MCF 10A (cell line): ENCODE measurements around the gene HOXB3. TPM values are rescaled to one million over a fixed set of nuclear protein-coding genes. Genes with fewer than 3 reads are reported as not detected.

Experiments
- BruUV-seq: library from RNA; stranded (reverse); fragments of 400-500 nt; replicated peaks from 2 replicates; lab custom pipeline; 2021; lab: Mats Ljungman, UMichigan
- CTCF ChIA-PET: fragments of 300-600 bp; sonication (Branson Sonifier 250); formaldehyde crosslinking; extraction: SDS; loops from one replicate; lab custom pipeline; 2021; ENCODE audit warnings: antibody characterized with exemption, inconsistent platforms; lab: Yijun Ruan, JAX
- POLR2A ChIA-PET: fragments of 300-600, 350-650 bp; sonication (Branson Sonifier 250); formaldehyde crosslinking; extraction: SDS; loops from one replicate; lab custom pipeline; 2020; ENCODE audit warnings: antibody characterized with exemption, inconsistent platforms; lab: Yijun Ruan, JAX
- DNase-seq: peaks from one replicate; pipeline ENCODE4 v3.0.0-alpha.2; 2018; ENCODE audit not compliant: unreplicated experiment
- H3K27ac Mint-ChIP-seq: one replicate; pipeline ENCODE4 v1.8.0; 2022; ENCODE audit warnings: mild to moderate bottlenecking, low read depth, mixed read lengths; ENCODE audit not compliant: unreplicated experiment
- H3K27me3 Mint-ChIP-seq: one replicate; pipeline ENCODE4 v1.8.0; 2022; ENCODE audit warnings: mixed read lengths; ENCODE audit not compliant: insufficient read depth, unreplicated experiment
- H3K36me3 Mint-ChIP-seq: one replicate; pipeline ENCODE4 v1.8.0; 2022; ENCODE audit warnings: mild to moderate bottlenecking, moderate library complexity, mixed read lengths; ENCODE audit not compliant: insufficient read depth, unreplicated experiment
- H3K4me1 Mint-ChIP-seq: one replicate; pipeline ENCODE4 v1.8.0; 2022; ENCODE audit warnings: mixed read lengths; ENCODE audit not compliant: insufficient read depth, unreplicated experiment
- H3K4me3 Mint-ChIP-seq: one replicate; pipeline ENCODE4 v1.8.0; 2022; ENCODE audit warnings: mild to moderate bottlenecking, moderate library complexity, mixed read lengths; ENCODE audit not compliant: unreplicated experiment
- H3K9me3 Mint-ChIP-seq: one replicate; pipeline ENCODE4 v1.8.0; 2022; ENCODE audit warnings: mixed read lengths; ENCODE audit not compliant: unreplicated experiment
- CTCF ChIP-seq: fragments of 200-600 bp; IDR thresholded peaks from one replicate; pipeline ENCODE4 v1.8.0; 2022; ENCODE audit warnings: antibody characterized with exemption, mild to moderate bottlenecking; ENCODE audit not compliant: unreplicated experiment
- intact Hi-C: fragments of 100-400 bp; cut with micrococcal nuclease; formaldehyde crosslinking; loops from 2 replicates; pipeline ENCODE4 v1.14.1; 2022
- total RNA-seq: library from RNA; stranded (reverse); gene quantifications from 2 replicates; pipeline ENCODE4 v1.2.3, GENCODE V29; 2022

Gene HOXB3
- total RNA-seq, 1 experiment from 2014 or later = 0.79 TPM

GRCh38 chr17:48545539-48545938, 44.5 kb downstream of the HOXB3 start:
- Mint-ChIP-seq H3K27ac (no peak overlapping the region), H3K9me3 (no peaks in the 10 kb centered on the region), H3K4me3 (peak overlapping the region; percentile 75), H3K4me1 (no peaks in the 10 kb centered on the region), H3K36me3 (no peaks in the 10 kb centered on the region), H3K27me3 (no peaks in the 10 kb centered on the region)
- BruUV-seq = no TSS peak
- no peak for TF ChIP-seq CTCF
- POLR2A ChIA-PET = no interaction called here
- CTCF ChIA-PET = no interaction called here
- intact Hi-C loops = no loop called here
- no peak for DNase-seq

GRCh38 chr17:48545022-48545375, 45.0 kb downstream of the HOXB3 start, which contains the start of gene HOXB2:
TSS of gene HOXB2 (minus strand) at chr17:48545109. CDS start at chr17:48544911, 198 bp downstream.
- BruUV-seq = no TSS peak
- no peak for DNase-seq
- CTCF ChIA-PET = no interaction called here

GRCh38 chr17:48544349-48545021, 45.6 kb downstream of the HOXB3 start:
- H3K27ac Mint-ChIP-seq = peak overlapping the region; percentile 76
- peak; percentile 39 for DNase-seq
- no peak for TF ChIP-seq CTCF
- no peaks in the 10 kb centered on the region for H3K36me3 Mint-ChIP-seq
- intact Hi-C loops = no loop called here
- no peaks in the 10 kb centered on the region for H3K9me3 Mint-ChIP-seq
- POLR2A ChIA-PET = interaction anchor here (0.6 to 1.2 kb wide), 3 partner anchors 10 to 50 kb away, joined by 3 to 4 read pairs (median 4); no protein-coding TSS in a partner anchor
- CTCF ChIA-PET = interaction anchor here (0.7 kb wide), 1 partner anchor 22 kb away, joined by 3 read pairs; no protein-coding TSS in a partner anchor
- peak overlapping the region; percentile 75 for H3K4me3 Mint-ChIP-seq
- H3K27me3 Mint-ChIP-seq = no peaks in the 10 kb centered on the region
- BruUV-seq = no TSS peak
- H3K4me1 Mint-ChIP-seq = no peaks in the 10 kb centered on the region

More at GRCh38 chr17:48545022-48545375, 45.0 kb downstream of the HOXB3 start, which contains the start of gene HOXB2:
- POLR2A ChIA-PET = no interaction called here
- Mint-ChIP-seq H3K27ac (peak within 1 kb of the TSS; percentile 76), H3K27me3 (no peaks in the 10 kb centered on the region), H3K4me1 (no peaks in the 10 kb centered on the region), H3K9me3 (no peaks in the 10 kb centered on the region), H3K4me3 (peak within 1 kb of the TSS; percentile 75), H3K36me3 (no peaks in the 10 kb centered on the region)
- intact Hi-C loops = no loop called here
- TF ChIP-seq CTCF = no peak

GRCh38 chr17:48543854-48544348, 46.1 kb downstream of the HOXB3 start:
- peak; percentile 25 for DNase-seq
- Mint-ChIP-seq H3K4me1 (no peaks in the 10 kb centered on the region), H3K27ac (peak overlapping the region; percentile 76), H3K36me3 (no peaks in the 10 kb centered on the region), H3K27me3 (no peaks in the 10 kb centered on the region), H3K9me3 (no peaks in the 10 kb centered on the region), H3K4me3 (peak overlapping the region; percentile 75)
- POLR2A ChIA-PET = interaction anchor here (0.6 to 1.2 kb wide), 3 partner anchors 11 to 49 kb away, joined by 3 to 4 read pairs (median 4); no protein-coding TSS in a partner anchor
- no peak for TF ChIP-seq CTCF
- CTCF ChIA-PET = interaction anchor here (0.7 kb wide), 1 partner anchor 21 kb away, joined by 3 read pairs; no protein-coding TSS in a partner anchor
- intact Hi-C loops = no loop called here
- BruUV-seq = no TSS peak
